Endodermal cell (in vitro differentiated cells): ENCODE data around the gene MMS19. TPM values are rescaled to one million over a fixed set of nuclear protein-coding genes. Genes with fewer than 3 reads are reported as not detected.

ENCODE experiments used
- DNase-seq: peaks from one replicate; pipeline ENCODE4 v3.0.0-alpha.2; 2017
- H3K27ac ChIP-seq: 2 replicates; pipeline ENCODE4 v1.5.1; 2013; ENCODE audit warnings: mild to moderate bottlenecking, low read depth, low read length, moderate library complexity
- H3K27me3 ChIP-seq: 2 replicates; pipeline ENCODE4 v1.6.1; 2013; ENCODE audit warnings: mild to moderate bottlenecking, low read length, moderate library complexity; ENCODE audit not compliant: insufficient read depth, control insufficient read depth, poor library complexity, severe bottlenecking
- H3K36me3 ChIP-seq: 2 replicates; pipeline ENCODE4 v1.7.0; 2013; ENCODE audit warnings: mild to moderate bottlenecking, low read length, moderate library complexity; ENCODE audit not compliant: control insufficient read depth, insufficient read depth
- H3K4me1 ChIP-seq: one replicate; pipeline ENCODE4 v1.7.0; 2013; ENCODE audit warnings: low read length; ENCODE audit not compliant: control insufficient read depth, insufficient read depth
- H3K4me3 ChIP-seq: 2 replicates; pipeline ENCODE4 v1.5.1; 2013; ENCODE audit warnings: mild to moderate bottlenecking, low read length, moderate library complexity
- H3K9ac ChIP-seq: 2 replicates; pipeline ENCODE4 v1.6.1; 2013; ENCODE audit warnings: mild to moderate bottlenecking, low read length, moderate library complexity; ENCODE audit not compliant: poor library complexity, severe bottlenecking; ENCODE audit errors: extremely low read depth
- H3K9me3 ChIP-seq: 2 replicates; pipeline ENCODE4 v1.6.1; 2013; ENCODE audit warnings: mild to moderate bottlenecking, low read length, moderate library complexity; ENCODE audit not compliant: control insufficient read depth
- H3K27ac Mint-ChIP-seq: 2 replicates; pipeline ENCODE4 v1.8.0; 2020; ENCODE audit warnings: mixed read lengths
- H3K27me3 Mint-ChIP-seq: 2 replicates; pipeline ENCODE4 v1.8.0; 2021; ENCODE audit warnings: mild to moderate bottlenecking, mixed read lengths; ENCODE audit not compliant: insufficient read depth
- H3K36me3 Mint-ChIP-seq: 2 replicates; pipeline ENCODE4 v1.8.0; 2020; ENCODE audit warnings: low read depth, mixed read lengths
- H3K4me1 Mint-ChIP-seq: 2 replicates; pipeline ENCODE4 v1.8.0; 2020; ENCODE audit warnings: mixed read lengths
- H3K4me3 Mint-ChIP-seq: 2 replicates; pipeline ENCODE4 v1.8.0; 2020; ENCODE audit warnings: mild to moderate bottlenecking, moderate library complexity, mixed read lengths
- H3K9me3 Mint-ChIP-seq: 2 replicates; pipeline ENCODE4 v1.8.0; 2020; ENCODE audit warnings: mild to moderate bottlenecking, mixed read lengths
- WGBS, 2 experiments: methylation state at CpG; one replicate each; pipeline versions ENCODE4 v1.1.5 to v1.1.7; 2013; ENCODE audit warnings: missing lambda C conversion rate in 2 of 2, mixed read lengths in 1 of 2; ENCODE audit not compliant: insufficient coverage in 1 of 2, insufficient read length in 1 of 2; 5-methylcytosine and 5-hydroxymethylcytosine counted together
- total RNA-seq, 2 donors: library from RNA; stranded (reverse); fragmentation: NEBNext Ultra II Directional in 1 of 2; extraction: Animal tissue kit (Norgen Biotek cat#: 25700) in 1 of 2; gene quantifications; 2 replicates in 1 of 2; 3 replicates in 1 of 2; pipeline ENCODE4 v1.2.1, GENCODE V29; 2021
- TF ChIP-seq, protein P1 (sequence below): fragments of 200-600 bp; sonication (generic); conservative IDR thresholded peaks from 2 replicates; pipeline ENCODE4 v1.5.0; 2021; ENCODE audit warnings: antibody characterized with exemption, mild to moderate bottlenecking

Gene MMS19
- total RNA-seq, 2 donors from 2014 or later = 84.2 to 98.8 TPM

DNA sequence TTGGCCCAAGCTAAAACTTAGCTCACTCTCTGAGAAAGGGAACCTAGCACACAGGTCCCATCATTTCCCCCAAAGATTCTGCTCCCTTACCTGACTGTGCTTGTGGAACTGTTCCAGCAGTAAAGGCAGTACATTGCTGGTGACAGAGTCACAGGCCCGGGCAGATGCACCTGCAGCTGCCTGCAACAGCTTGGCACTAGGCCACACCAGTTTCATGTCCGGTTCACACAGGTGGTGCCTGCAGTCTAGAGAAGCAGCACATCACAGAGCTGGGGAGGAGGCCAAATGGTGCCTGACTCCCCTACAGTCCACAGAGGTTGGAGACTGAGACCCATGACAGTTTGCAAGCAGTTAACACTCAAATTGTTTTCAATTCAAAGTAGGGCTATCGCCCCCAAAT, 30.1 kb downstream of the MMS19 start:
- 92% methylated on average over 3 of the region's 3 CpGs for WGBS, 2 experiments
- TF ChIP-seq, protein P1, sequence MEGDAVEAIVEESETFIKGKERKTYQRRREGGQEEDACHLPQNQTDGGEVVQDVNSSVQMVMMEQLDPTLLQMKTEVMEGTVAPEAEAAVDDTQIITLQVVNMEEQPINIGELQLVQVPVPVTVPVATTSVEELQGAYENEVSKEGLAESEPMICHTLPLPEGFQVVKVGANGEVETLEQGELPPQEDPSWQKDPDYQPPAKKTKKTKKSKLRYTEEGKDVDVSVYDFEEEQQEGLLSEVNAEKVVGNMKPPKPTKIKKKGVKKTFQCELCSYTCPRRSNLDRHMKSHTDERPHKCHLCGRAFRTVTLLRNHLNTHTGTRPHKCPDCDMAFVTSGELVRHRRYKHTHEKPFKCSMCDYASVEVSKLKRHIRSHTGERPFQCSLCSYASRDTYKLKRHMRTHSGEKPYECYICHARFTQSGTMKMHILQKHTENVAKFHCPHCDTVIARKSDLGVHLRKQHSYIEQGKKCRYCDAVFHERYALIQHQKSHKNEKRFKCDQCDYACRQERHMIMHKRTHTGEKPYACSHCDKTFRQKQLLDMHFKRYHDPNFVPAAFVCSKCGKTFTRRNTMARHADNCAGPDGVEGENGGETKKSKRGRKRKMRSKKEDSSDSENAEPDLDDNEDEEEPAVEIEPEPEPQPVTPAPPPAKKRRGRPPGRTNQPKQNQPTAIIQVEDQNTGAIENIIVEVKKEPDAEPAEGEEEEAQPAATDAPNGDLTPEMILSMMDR = no peak
- Mint-ChIP-seq H3K4me1 (no peaks in the 10 kb centered on the region), H3K36me3 (peaks cover 59% of the 10 kb centered on the region), H3K9me3 (no peaks in the 10 kb centered on the region), H3K4me3 (no peak overlapping the region), H3K27me3 (no peaks in the 10 kb centered on the region), H3K27ac (peak overlapping the region; percentile 55)
- H3K9me3 ChIP-seq = no peaks in the 10 kb centered on the region
- no peak overlapping the region for H3K4me3 ChIP-seq
- no peaks in the 10 kb centered on the region for H3K27me3 ChIP-seq
- peaks cover 82% of the 10 kb centered on the region for H3K36me3 ChIP-seq
- H3K9ac ChIP-seq = no peak overlapping the region
- no peak overlapping the region for H3K27ac ChIP-seq
- DNase-seq = no peak
- H3K4me1 ChIP-seq = peaks cover 6% of the 10 kb centered on the region

GRCh38 chr10:97466755-97467154, 31.5 kb downstream of the MMS19 start:
- H3K4me1 Mint-ChIP-seq = no peaks in the 10 kb centered on the region
- Histone ChIP-seq H3K9ac (no peak overlapping the region), H3K27me3 (no peaks in the 10 kb centered on the region), H3K4me3 (no peak overlapping the region), H3K4me1 (peaks cover 6% of the 10 kb centered on the region), H3K9me3 (no peaks in the 10 kb centered on the region), H3K36me3 (peaks cover 89% of the 10 kb centered on the region), H3K27ac (no peak overlapping the region)
- 95 to 100% methylated on average over 2 to 4 of the region's 4 CpGs for WGBS, 2 experiments
- peaks cover 68% of the 10 kb centered on the region for H3K36me3 Mint-ChIP-seq
- no peaks in the 10 kb centered on the region for H3K27me3 Mint-ChIP-seq
- H3K9me3 Mint-ChIP-seq = no peaks in the 10 kb centered on the region
- DNase-seq = no peak
- TF ChIP-seq, protein P1 = no peak
- H3K4me3 Mint-ChIP-seq = no peak overlapping the region
- no peak overlapping the region for H3K27ac Mint-ChIP-seq

- Histone ChIP-seq H3K27me3 (no peaks in the 10 kb centered on the region), H3K36me3 (peaks cover 92% of the 10 kb centered on the region), H3K4me3 (no peak overlapping the region), H3K9me3 (no peaks in the 10 kb centered on the region), H3K9ac (no peak overlapping the region), H3K27ac (no peak overlapping the region), H3K4me1 (peaks cover 6% of the 10 kb centered on the region)
- no peaks in the 10 kb centered on the region for H3K27me3 Mint-ChIP-seq
- H3K4me3 Mint-ChIP-seq = no peak overlapping the region
- no peak overlapping the region for H3K27ac Mint-ChIP-seq
- H3K4me1 Mint-ChIP-seq = no peaks in the 10 kb centered on the region
- peaks cover 74% of the 10 kb centered on the region for H3K36me3 Mint-ChIP-seq
- no peak for DNase-seq
- TF ChIP-seq, protein P1 = no peak
- WGBS, 2 experiments = 94 to 96% methylated on average over 6 to 7 of the region's 7 CpGs
- H3K9me3 Mint-ChIP-seq = no peaks in the 10 kb centered on the region
Measured at GRCh38 chr10:97465982-97466381, 32.2 kb downstream of the MMS19 start.
